Measurements from ENCODE around the gene ARID1B.

GRCh38 chr6:157229132-157229618 is 452.0 kb downstream of the ARID1B start:
- TF ChIP-seq CTCF (IDR thresholded peaks at IDR 0.05) = no peak
- TF ChIP-seq EZH2 (IDR thresholded peaks at IDR 0.05; ENCODE audit: borderline replicate concordance, insufficient read depth, low read depth, low read length, poor library complexity, severe bottlenecking) = no peak
